Neural progenitor cell (in vitro differentiated cells): ENCODE data around the gene DAB2.

ENCODE experiments used
- EZH2 ChIP-seq: fragments of 200-600 bp; sonication (generic); IDR thresholded peaks from 2 replicates; pipeline ENCODE4 v1.6.1; 2017; ENCODE audit warnings: antibody characterized with exemption, mild to moderate bottlenecking, moderate library complexity
- TF ChIP-seq, protein P1 (sequence below): fragments of 200-600 bp; sonication (generic); IDR thresholded peaks from 2 replicates; pipeline ENCODE4 v1.5.1; 2017; ENCODE audit warnings: antibody characterized with exemption, mild to moderate bottlenecking

DNA sequence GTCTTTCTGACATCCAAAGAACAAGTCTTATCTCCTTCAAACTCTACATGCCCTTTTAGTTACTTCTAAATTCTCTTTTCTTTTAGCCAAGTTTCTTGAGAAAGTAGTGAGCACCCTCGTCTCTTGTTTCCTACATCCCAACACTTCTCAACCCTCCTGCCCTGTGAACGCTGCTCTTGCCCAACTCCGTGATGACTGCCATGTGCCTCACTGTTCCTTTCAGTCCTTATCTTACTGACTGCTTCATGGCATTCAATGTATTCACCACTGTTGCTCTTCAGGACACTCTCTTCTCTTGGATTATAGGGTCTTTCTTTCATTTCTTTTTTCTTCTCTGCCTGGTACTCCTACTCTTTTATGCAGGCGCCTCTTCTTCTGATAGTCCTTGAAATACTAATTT is 75.3 kb downstream of the DAB2 start:
- TF ChIP-seq, protein P1, sequence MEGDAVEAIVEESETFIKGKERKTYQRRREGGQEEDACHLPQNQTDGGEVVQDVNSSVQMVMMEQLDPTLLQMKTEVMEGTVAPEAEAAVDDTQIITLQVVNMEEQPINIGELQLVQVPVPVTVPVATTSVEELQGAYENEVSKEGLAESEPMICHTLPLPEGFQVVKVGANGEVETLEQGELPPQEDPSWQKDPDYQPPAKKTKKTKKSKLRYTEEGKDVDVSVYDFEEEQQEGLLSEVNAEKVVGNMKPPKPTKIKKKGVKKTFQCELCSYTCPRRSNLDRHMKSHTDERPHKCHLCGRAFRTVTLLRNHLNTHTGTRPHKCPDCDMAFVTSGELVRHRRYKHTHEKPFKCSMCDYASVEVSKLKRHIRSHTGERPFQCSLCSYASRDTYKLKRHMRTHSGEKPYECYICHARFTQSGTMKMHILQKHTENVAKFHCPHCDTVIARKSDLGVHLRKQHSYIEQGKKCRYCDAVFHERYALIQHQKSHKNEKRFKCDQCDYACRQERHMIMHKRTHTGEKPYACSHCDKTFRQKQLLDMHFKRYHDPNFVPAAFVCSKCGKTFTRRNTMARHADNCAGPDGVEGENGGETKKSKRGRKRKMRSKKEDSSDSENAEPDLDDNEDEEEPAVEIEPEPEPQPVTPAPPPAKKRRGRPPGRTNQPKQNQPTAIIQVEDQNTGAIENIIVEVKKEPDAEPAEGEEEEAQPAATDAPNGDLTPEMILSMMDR: no peak
- no peak for TF ChIP-seq EZH2
